Common myeloid progenitor, CD34-positive (primary cell): ENCODE results near the gene BTN2A1.
"Not testable (repeated sequence)": the region's sequence is repeated elsewhere in the genome, so short reads cannot be mapped to it uniquely, and the experiment has no call there.

Experiments used
- CTCF ChIA-PET: fragments of 350-600 bp; sonication (Branson Sonifier 250); formaldehyde crosslinking; loops from one replicate; lab custom pipeline; 2021; ENCODE audit warnings: antibody characterized with exemption; lab: Charles Lee
- POLR2A ChIA-PET: fragments of 350-600 bp; sonication (Branson Sonifier 250); formaldehyde crosslinking; loops from one replicate; lab custom pipeline; 2021; ENCODE audit warnings: antibody characterized with exemption; lab: Charles Lee
- DNase-seq, 3 donors: peaks; one replicate each; pipeline versions ENCODE4 v3.0.0 to v3.0.0-alpha.2; 2013
- H3K27ac ChIP-seq, 2 experiments: 1 replicate in 1 of 2; 2 replicates in 1 of 2; pipeline ENCODE4 v1.7.0; 2013; ENCODE audit warnings: inconsistent platforms in 2 of 2, low read length in 2 of 2, mild to moderate bottlenecking in 2 of 2, low read depth in 1 of 2, moderate library complexity in 1 of 2; ENCODE audit not compliant: severe bottlenecking in 2 of 2, insufficient read depth in 1 of 2, poor library complexity in 1 of 2
- H3K27me3 ChIP-seq, 5 experiments: replicated peaks in 2 of 5; 1 replicate in 3 of 5; 2 replicates in 2 of 5; pipeline versions ENCODE4 v1.6.1 to v1.7.0; 2013; ENCODE audit warnings: low read length in 4 of 5, mild to moderate bottlenecking in 2 of 5, moderate library complexity in 2 of 5, inconsistent platforms in 1 of 5; ENCODE audit not compliant: insufficient read depth in 5 of 5, control insufficient read depth in 4 of 5
- H3K36me3 ChIP-seq, 4 experiments: 1 replicate in 2 of 4; 2 replicates in 2 of 4; pipeline versions ENCODE4 v1.6.1 to v1.7.0; 2013; ENCODE audit warnings: low read length in 3 of 4, control low read depth in 1 of 4, mild to moderate bottlenecking in 1 of 4; ENCODE audit not compliant: control insufficient read depth in 4 of 4, insufficient read depth in 4 of 4
- H3K4me1 ChIP-seq, 4 experiments: 1 replicate in 3 of 4; 2 replicates in 1 of 4; pipeline versions ENCODE4 v1.6.1 to v1.7.1; 2013; ENCODE audit warnings: low read length in 3 of 4, mild to moderate bottlenecking in 3 of 4, control low read depth in 1 of 4, inconsistent platforms in 1 of 4, moderate library complexity in 1 of 4; ENCODE audit not compliant: control insufficient read depth in 4 of 4, insufficient read depth in 4 of 4; ENCODE audit errors: control extremely low read depth in 1 of 4
- H3K4me3 ChIP-seq, 7 experiments: 1 replicate in 4 of 7; 2 replicates in 3 of 7; pipeline versions ENCODE4 v1.5.1 to v1.7.0; 2013; ENCODE audit warnings: mild to moderate bottlenecking in 7 of 7, low read length in 6 of 7, moderate library complexity in 6 of 7, inconsistent platforms in 2 of 7, low read depth in 2 of 7, control low read depth in 1 of 7; ENCODE audit not compliant: insufficient read depth in 4 of 7, control insufficient read depth in 1 of 7; ENCODE audit errors: extremely low read depth in 1 of 7
- H3K9me3 ChIP-seq, 5 experiments: 1 replicate in 4 of 5; 2 replicates in 1 of 5; pipeline versions ENCODE4 v1.6.1 to v1.7.1; 2013; ENCODE audit warnings: low read length in 4 of 5, mild to moderate bottlenecking in 2 of 5, inconsistent platforms in 1 of 5, low read depth in 1 of 5, moderate library complexity in 1 of 5; ENCODE audit not compliant: control insufficient read depth in 4 of 5, insufficient read depth in 2 of 5; ENCODE audit errors: control extremely low read depth in 1 of 5
- WGBS: methylation state at CpG from one replicate; pipeline ENCODE4 v1.1.5; 2013; ENCODE audit not compliant: insufficient coverage; 5-methylcytosine and 5-hydroxymethylcytosine counted together

BTN2A1 gene

DNA sequence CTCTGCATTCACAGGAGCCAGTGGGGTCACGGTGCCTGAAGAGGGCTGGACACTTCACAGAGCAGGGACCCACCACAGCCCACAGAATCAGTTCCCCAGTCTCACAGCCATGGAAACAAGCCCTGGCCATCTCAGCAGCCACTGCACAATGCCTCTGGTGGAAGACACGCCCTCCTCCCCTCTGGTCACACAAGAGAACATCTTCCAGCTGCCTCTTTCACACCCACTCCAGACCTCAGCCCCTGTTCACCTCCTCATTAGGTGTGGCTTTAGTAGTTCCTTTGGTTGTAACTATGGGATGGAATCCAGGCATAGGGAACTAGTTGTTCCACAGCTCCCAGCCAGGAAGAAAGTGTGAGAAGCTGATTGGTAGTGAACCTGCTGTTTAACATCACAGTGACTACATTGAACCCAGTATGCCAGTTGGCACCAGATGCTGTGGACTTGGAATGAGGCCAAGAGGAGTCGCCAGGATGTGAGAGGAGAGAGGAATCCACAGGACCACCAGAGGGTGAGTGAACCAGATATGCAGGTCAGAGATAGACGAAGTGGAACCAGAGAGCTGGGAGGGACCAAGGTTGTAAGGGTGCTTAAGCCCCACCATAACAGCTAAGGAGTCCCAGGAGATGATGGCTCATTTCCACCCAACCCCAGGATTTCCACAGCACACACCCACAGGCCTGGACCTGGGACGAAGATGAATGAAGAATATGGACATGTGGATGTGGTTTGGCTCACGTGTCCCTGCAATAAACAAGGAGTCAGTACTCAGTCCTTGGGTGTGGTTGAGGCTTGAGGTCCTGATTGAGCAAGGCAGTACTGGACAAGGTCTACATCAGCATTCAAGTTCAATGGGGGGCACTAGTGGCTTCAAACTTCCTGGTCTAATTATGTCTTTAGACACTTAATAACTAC is 26.2 kb upstream of the BTN2A1 start:
- Histone ChIP-seq H3K4me3 (no peak overlapping the region), H3K9me3 (peaks cover 0 to 11% (median 3%) of the 10 kb centered on the region in 5 experiments), H3K27me3 (no peaks in the 10 kb centered on the region), H3K27ac (no peak overlapping the region), H3K36me3 (peaks cover 0 to 9% (median 4%) of the 10 kb centered on the region in 4 experiments), H3K4me1 (no peaks in the 10 kb centered on the region)
- WGBS: 100% methylated on average over 3 of the region's 6 CpGs
- ChIA-PET CTCF (interaction anchor here (1.1 kb wide), 1 partner anchor 14 kb away, joined by 3 read pairs; no protein-coding TSS in a partner anchor), POLR2A (no interaction called here)
- DNase-seq: no peak

DNA sequence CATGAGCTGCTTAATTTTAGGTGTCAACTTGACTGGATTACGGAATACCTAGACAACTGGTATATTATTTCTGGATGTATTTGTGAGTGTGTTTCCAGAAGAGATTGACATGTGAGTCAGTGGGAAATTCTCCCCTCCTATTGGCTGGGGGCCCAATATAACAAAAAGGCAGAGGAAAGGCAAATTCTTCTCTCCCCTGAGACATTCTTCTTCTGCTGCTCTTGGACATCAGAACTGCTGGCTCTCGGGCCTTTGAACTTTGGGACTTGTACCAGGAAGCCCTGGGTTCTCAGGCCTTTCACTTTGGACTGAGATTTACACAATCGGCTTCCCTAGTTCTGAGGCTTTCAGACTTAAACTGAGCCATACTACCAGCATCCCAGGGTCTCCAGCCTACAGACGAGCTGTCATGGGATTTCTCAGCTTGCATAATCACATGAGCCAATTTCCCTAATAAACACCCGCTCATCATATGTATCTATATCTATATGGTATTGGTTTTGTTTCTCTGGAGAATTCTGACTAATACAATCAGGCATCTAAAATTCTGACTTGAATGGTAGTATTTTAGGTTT is 25.0 kb upstream of the BTN2A1 start:
- ChIA-PET CTCF (no interaction called here), POLR2A (no interaction called here)
- no peak overlapping the region for H3K4me3 ChIP-seq
- H3K9me3 ChIP-seq: peaks cover 0 to 11% (median 3%) of the 10 kb centered on the region in 5 experiments
- H3K36me3 ChIP-seq: peaks cover 0 to 6% (median 2%) of the 10 kb centered on the region in 4 experiments
- no peaks in the 10 kb centered on the region for H3K27me3 ChIP-seq
- WGBS: 89% methylated on average over 3 of the region's 5 CpGs
- no peak for DNase-seq
- H3K4me1 ChIP-seq: no peaks in the 10 kb centered on the region
- H3K27ac ChIP-seq: no peak overlapping the region

DNA sequence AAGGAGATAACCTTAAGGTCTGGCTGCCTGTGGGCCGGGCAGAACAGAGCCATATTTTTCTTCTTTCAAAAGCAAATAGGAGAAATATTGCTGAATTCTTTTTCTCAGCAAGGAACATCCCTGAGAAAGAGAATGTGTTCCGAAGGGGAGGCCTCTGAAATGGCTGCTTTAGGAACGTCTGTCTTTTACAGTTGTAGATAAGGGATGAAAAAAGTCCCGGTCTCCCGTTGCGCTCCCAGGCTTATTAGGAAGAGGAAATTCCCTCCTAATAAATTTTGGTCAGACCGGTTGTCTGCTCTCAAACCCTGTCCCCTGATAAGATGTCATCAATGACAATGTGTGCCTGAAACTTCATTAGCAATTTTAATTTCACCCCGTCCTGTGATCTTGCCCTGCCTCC is 24.1 kb upstream of the BTN2A1 start:
- H3K36me3 ChIP-seq, H3K4me1 ChIP-seq, H3K4me3 ChIP-seq, POLR2A ChIA-PET, H3K27me3 ChIP-seq, CTCF ChIA-PET, H3K27ac ChIP-seq: not testable (repeated sequence)
- peak in 2 of 3 donors; percentile 11 to 15 for DNase-seq
- WGBS: 97% methylated on average over 6 of the region's 8 CpGs
- peaks cover 0 to 11% (median 3%) of the 10 kb centered on the region in 5 experiments for H3K9me3 ChIP-seq

DNA sequence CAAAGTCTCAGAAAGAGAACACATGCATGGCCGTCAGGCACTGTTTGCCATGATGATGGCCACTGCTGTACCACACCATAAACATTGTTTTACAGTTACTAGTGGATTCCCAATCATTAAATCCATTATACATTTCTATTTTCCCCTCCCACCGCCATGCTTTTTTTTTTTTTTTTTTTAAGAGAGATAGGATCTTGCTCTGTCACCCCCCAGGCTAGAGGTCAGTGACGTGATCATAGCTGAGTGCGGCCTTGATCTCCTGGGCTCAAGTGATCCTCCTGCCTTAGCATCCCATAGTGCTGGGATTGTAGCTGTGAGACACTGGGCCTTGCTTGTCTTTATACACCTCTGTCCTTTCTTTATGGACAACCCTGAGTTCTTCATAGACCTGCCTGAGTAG is 21.7 kb upstream of the BTN2A1 start:
- Histone ChIP-seq H3K9me3 (peaks cover 0 to 11% (median 3%) of the 10 kb centered on the region in 5 experiments), H3K4me1 (peaks cover 4 to 11% (median 7%) of the 10 kb centered on the region in 4 experiments), H3K27me3 (no peaks in the 10 kb centered on the region), H3K4me3 (no peak overlapping the region), H3K27ac (no peak overlapping the region), H3K36me3 (peaks cover 0 to 4% (median 0%) of the 10 kb centered on the region in 4 experiments)
- ChIA-PET POLR2A (no interaction called here), CTCF (no interaction called here)
- no peak for DNase-seq
- 100% methylated on average over 2 of the region's 4 CpGs for WGBS

GRCh38 chr6:26437550-26437949 is 20.2 kb upstream of the BTN2A1 start:
- no peak overlapping the region for H3K27ac ChIP-seq
- 100% methylated on average over 1 of the region's 1 CpG for WGBS
- peaks cover 0 to 4% (median 0%) of the 10 kb centered on the region in 4 experiments for H3K36me3 ChIP-seq
- H3K4me1 ChIP-seq: peaks cover 7 to 25% (median 15%) of the 10 kb centered on the region in 4 experiments
- H3K9me3 ChIP-seq: peaks cover 0 to 11% (median 3%) of the 10 kb centered on the region in 5 experiments
- POLR2A ChIA-PET: no interaction called here
- no peak for DNase-seq
- CTCF ChIA-PET: no interaction called here
- no peak overlapping the region for H3K4me3 ChIP-seq
- H3K27me3 ChIP-seq: no peaks in the 10 kb centered on the region

GRCh38 chr6:26438000-26438399 is 19.8 kb upstream of the BTN2A1 start:
- H3K4me1 ChIP-seq: peaks cover 7 to 26% (median 15%) of the 10 kb centered on the region in 4 experiments
- WGBS: 89% methylated on average over 1 of the region's 1 CpG
- DNase-seq: no peak
- ChIA-PET POLR2A (no interaction called here), CTCF (no interaction called here)
- peaks cover 0 to 9% (median 3%) of the 10 kb centered on the region in 5 experiments for H3K9me3 ChIP-seq
- no peaks in the 10 kb centered on the region for H3K27me3 ChIP-seq
- H3K36me3 ChIP-seq: no peaks in the 10 kb centered on the region
- H3K27ac ChIP-seq: no peak overlapping the region
- no peak overlapping the region for H3K4me3 ChIP-seq
